SK-N-SH (cell line): ENCODE measurements around the gene CLDND1.

Source experiments
- CTCF ChIP-seq: fragments of 200-600 bp; sonication (generic); IDR thresholded peaks from 2 replicates; pipeline ENCODE4 v1.6.1; 2017; ENCODE audit warnings: antibody characterized with exemption, mild to moderate bottlenecking, moderate library complexity
- EP300 ChIP-seq, 2 experiments: IDR thresholded peaks; 2 replicates each; pipeline versions ENCODE4 v1.4.0 to v1.6.1; 2012; ENCODE audit warnings: borderline replicate concordance in 1 of 2, low read depth in 1 of 2, low read length in 1 of 2
- GATA2 ChIP-seq: sonication (generic); formaldehyde crosslinking; IDR thresholded peaks from 2 replicates; pipeline ENCODE4 v1.5.0; 2020; ENCODE audit warnings: mild to moderate bottlenecking, missing genetic modification reagents
- MAX ChIP-seq: IDR thresholded peaks from 2 replicates; pipeline ENCODE4 v1.4.0; 2012; ENCODE audit warnings: low read depth
- POLR2AphosphoS5 ChIP-seq: IDR thresholded peaks from 2 replicates; pipeline ENCODE4 v1.6.1; 2012; ENCODE audit warnings: low read depth, low read length
- RAD21 ChIP-seq: IDR thresholded peaks from 2 replicates; pipeline ENCODE4 v1.6.1; 2012; ENCODE audit warnings: mild to moderate bottlenecking, low read length
- RCOR1 ChIP-seq: fragments of 150-350 bp; IDR thresholded peaks from 2 replicates; pipeline ENCODE4 v1.6.1; 2017; ENCODE audit warnings: antibody characterized with exemption, low read length
- REST ChIP-seq: IDR thresholded peaks from 2 replicates; pipeline ENCODE4 v1.6.1; 2012; ENCODE audit warnings: mild to moderate bottlenecking, low read depth, low read length, moderate library complexity
- RFX5 ChIP-seq: IDR thresholded peaks from 2 replicates; pipeline ENCODE4 v1.6.1; 2012; ENCODE audit warnings: mild to moderate bottlenecking, improper control_type of control experiment, low read length
- TAF1 ChIP-seq: IDR thresholded peaks from 2 replicates; pipeline ENCODE4 v1.6.1; 2012; ENCODE audit warnings: low read depth, mild to moderate bottlenecking, low read length, moderate library complexity, borderline replicate concordance
- USF1 ChIP-seq: IDR thresholded peaks from 2 replicates; pipeline ENCODE4 v1.4.0; 2012; ENCODE audit warnings: low read depth, borderline replicate concordance
- YY1 ChIP-seq: IDR thresholded peaks from 2 replicates; pipeline ENCODE4 v1.4.0; 2012; ENCODE audit warnings: low read depth, mild to moderate bottlenecking
- ZBTB33 ChIP-seq: IDR thresholded peaks from 2 replicates; pipeline ENCODE4 v1.4.0; 2012; ENCODE audit warnings: low read depth, borderline replicate concordance

GRCh38 chr3:98514948-98515347, 7.8 kb downstream of the CLDND1 start:
- TF ChIP-seq CTCF (no peak), MAX (no peak), TAF1 (no peak), ZBTB33 (no peak), RAD21 (no peak), EP300 (IDR thresholded peaks at IDR 0.05; ENCODE audit: borderline replicate concordance in 1 of 2, low read depth in 1 of 2, low read length in 1 of 2) (no peak), RFX5 (no peak), GATA2 (no peak), POLR2AphosphoS5 (no peak), REST (no peak), RCOR1 (no peak), USF1 (no peak), YY1 (no peak)
